NT2/D1 (cell line): ENCODE results near the gene GPR146.

Source experiments
- YY1 ChIP-seq: IDR thresholded peaks from 2 replicates; pipeline ENCODE4 v1.6.1; 2011; ENCODE audit not compliant: insufficient read length, insufficient read depth
- ZNF274 ChIP-seq: IDR thresholded peaks from 2 replicates; pipeline ENCODE4 v1.6.1; 2011; ENCODE audit warnings: mild to moderate bottlenecking, low read depth, low read length

DNA sequence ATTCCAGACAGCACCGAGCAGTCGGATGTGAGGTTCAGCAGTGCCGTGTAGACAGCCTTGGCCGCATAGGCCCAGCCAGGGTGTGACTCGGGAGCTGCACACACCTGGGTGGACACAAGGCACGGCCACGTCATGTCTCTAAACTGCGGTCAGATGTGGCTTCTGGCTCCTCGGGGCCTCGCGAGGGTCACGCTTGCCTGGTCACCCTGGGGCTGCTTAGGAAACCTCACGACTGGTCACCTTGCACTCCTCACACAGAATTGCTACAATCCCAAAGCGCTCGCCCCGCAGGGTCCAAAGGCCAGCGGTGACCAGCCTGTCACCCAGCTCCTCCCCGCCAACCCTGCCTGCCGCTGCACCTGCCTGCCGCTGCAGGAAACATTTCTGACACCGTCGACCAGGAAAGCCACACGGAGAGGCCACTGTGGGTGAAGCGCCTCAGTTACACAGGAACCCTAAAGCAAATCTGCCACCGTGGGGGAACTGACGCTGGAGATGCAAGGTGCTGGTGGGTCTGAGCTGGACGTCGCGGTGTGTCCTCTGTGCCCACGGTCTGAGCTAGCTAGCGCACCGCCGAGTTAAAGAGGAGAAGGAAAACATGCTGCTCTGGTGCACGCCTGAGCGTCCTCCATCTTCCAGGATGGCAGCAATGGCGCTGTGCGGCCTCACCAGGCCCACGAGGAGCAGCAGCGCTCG, 48.6 kb downstream of the GPR146 start:
- TF ChIP-seq YY1 (no peak), ZNF274 (no peak)
